Jurkat, Clone E6-1 (cell line): Measurements from ENCODE around the gene CELA3A.
"Not testable (repeated sequence)": the region's sequence is repeated elsewhere in the genome, so short reads cannot be mapped to it uniquely, and the experiment has no call there.

Source experiments
- DNase-seq: peaks from one replicate; pipeline ENCODE4 v3.0.0-alpha.2; 2011; ENCODE audit warnings: low read depth, low spot score
- H3K4me3 ChIP-seq: 2 replicates; pipeline ENCODE4 v1.5.1; 2011; ENCODE audit warnings: mild to moderate bottlenecking, low read length, control low read depth, moderate library complexity

The CELA3A gene

GRCh38 chr1:21978209-21978608 lies 23.2 kb upstream of the CELA3A start:
- not testable (repeated sequence) for H3K4me3 ChIP-seq

GRCh38 chr1:21980515-21981220 lies 20.8 kb upstream of the CELA3A start:
- not testable (repeated sequence) for DNase-seq, H3K4me3 ChIP-seq

More at GRCh38 chr1:21978209-21978608, 23.2 kb upstream of the CELA3A start:
- DNase-seq = not testable (repeated sequence)

GRCh38 chr1:21981253-21981652 lies 20.2 kb upstream of the CELA3A start:
- not testable (repeated sequence) for H3K4me3 ChIP-seq, DNase-seq

- not testable (repeated sequence) for DNase-seq, H3K4me3 ChIP-seq
These were observed 19.3 kb upstream of the CELA3A start for GRCh38 chr1:21982122-21982521.

GRCh38 chr1:21983539-21983938 lies 17.9 kb upstream of the CELA3A start:
- H3K4me3 ChIP-seq = not testable (repeated sequence)

GRCh38 chr1:21985893-21986292 lies 15.6 kb upstream of the CELA3A start:
- not testable (repeated sequence) for H3K4me3 ChIP-seq, DNase-seq

More at GRCh38 chr1:21983539-21983938, 17.9 kb upstream of the CELA3A start:
- DNase-seq = not testable (repeated sequence)

GRCh38 chr1:21986386-21986785 lies 15.1 kb upstream of the CELA3A start:
- not testable (repeated sequence) for DNase-seq, H3K4me3 ChIP-seq

GRCh38 chr1:21989672-21990393 lies 11.6 kb upstream of the CELA3A start:
- H3K4me3 ChIP-seq, DNase-seq: not testable (repeated sequence)

GRCh38 chr1:21992186-21992585 lies 9.3 kb upstream of the CELA3A start:
- H3K4me3 ChIP-seq = not testable (repeated sequence)

GRCh38 chr1:21994716-21995115 lies 6.7 kb upstream of the CELA3A start:
- DNase-seq, H3K4me3 ChIP-seq: not testable (repeated sequence)

More at GRCh38 chr1:21992186-21992585, 9.3 kb upstream of the CELA3A start:
- not testable (repeated sequence) for DNase-seq

GRCh38 chr1:21996663-21996970 lies 4.8 kb upstream of the CELA3A start:
- not testable (repeated sequence) for DNase-seq, H3K4me3 ChIP-seq

- not testable (repeated sequence) for H3K4me3 ChIP-seq, DNase-seq
These were observed 3.4 kb upstream of the CELA3A start for GRCh38 chr1:21997891-21998623.

- DNase-seq = not testable (repeated sequence)
These were observed 2.7 kb upstream of the CELA3A start for GRCh38 chr1:21998624-21999294.

GRCh38 chr1:21999645-22000044 lies 1.8 kb upstream of the CELA3A start:
- not testable (repeated sequence) for DNase-seq, H3K4me3 ChIP-seq

More at GRCh38 chr1:21998624-21999294, 2.7 kb upstream of the CELA3A start:
- H3K4me3 ChIP-seq = not testable (repeated sequence)

- H3K4me3 ChIP-seq, DNase-seq: not testable (repeated sequence)
These were observed 1.0 kb downstream of the CELA3A start for GRCh38 chr1:22002461-22002860.

GRCh38 chr1:22002875-22003274 lies 1.4 kb downstream of the CELA3A start:
- DNase-seq, H3K4me3 ChIP-seq: not testable (repeated sequence)

- not testable (repeated sequence) for DNase-seq, H3K4me3 ChIP-seq
These were observed 2.5 kb downstream of the CELA3A start for GRCh38 chr1:22003959-22004358.

- not testable (repeated sequence) for H3K4me3 ChIP-seq
- DNase-seq = peak; percentile 10
These were observed 4.0 kb downstream of the CELA3A start for GRCh38 chr1:22005261-22006149.
